IPS DF 6.9 (cell line): Measurements from ENCODE around the gene EML6.
"Not testable (repeated sequence)": the region's sequence is repeated elsewhere in the genome, so short reads cannot be mapped to it uniquely, and the experiment has no call there.

ENCODE experiments used
- DNase-seq: peaks from one replicate; pipeline ENCODE4 v3.0.0-alpha.2; 2013; ENCODE audit warnings: low read depth, low spot score
- H3K27ac ChIP-seq: one replicate; pipeline ENCODE4 v1.5.1; 2013; ENCODE audit warnings: low read length, control low read depth
- H3K27me3 ChIP-seq: 2 replicates; pipeline ENCODE4 v1.6.1; 2013; ENCODE audit warnings: mild to moderate bottlenecking, low read length; ENCODE audit not compliant: control insufficient read depth, insufficient read depth
- H3K36me3 ChIP-seq: 2 replicates; pipeline ENCODE4 v1.6.1; 2013; ENCODE audit warnings: low read length; ENCODE audit not compliant: control insufficient read depth, insufficient read depth
- H3K4me1 ChIP-seq: 2 replicates; pipeline ENCODE4 v1.6.1; 2013; ENCODE audit warnings: low read length; ENCODE audit not compliant: control insufficient read depth, insufficient read depth
- H3K4me3 ChIP-seq: 2 replicates; pipeline ENCODE4 v1.5.1; 2013; ENCODE audit warnings: mild to moderate bottlenecking, low read length
- H3K9me3 ChIP-seq: 2 replicates; pipeline ENCODE4 v1.6.1; 2013; ENCODE audit warnings: low read length, inconsistent platforms; ENCODE audit not compliant: control insufficient read depth, insufficient read depth
- WGBS: extraction: QIAGEN DNeasy Blood & Tissue Kit; methylation state at CpG from one replicate; pipeline ENCODE4 v1.1.7; 2013; ENCODE audit warnings: mixed read lengths, missing lambda C conversion rate; ENCODE audit not compliant: insufficient read length, insufficient coverage; 5-methylcytosine and 5-hydroxymethylcytosine counted together

Gene EML6

DNA sequence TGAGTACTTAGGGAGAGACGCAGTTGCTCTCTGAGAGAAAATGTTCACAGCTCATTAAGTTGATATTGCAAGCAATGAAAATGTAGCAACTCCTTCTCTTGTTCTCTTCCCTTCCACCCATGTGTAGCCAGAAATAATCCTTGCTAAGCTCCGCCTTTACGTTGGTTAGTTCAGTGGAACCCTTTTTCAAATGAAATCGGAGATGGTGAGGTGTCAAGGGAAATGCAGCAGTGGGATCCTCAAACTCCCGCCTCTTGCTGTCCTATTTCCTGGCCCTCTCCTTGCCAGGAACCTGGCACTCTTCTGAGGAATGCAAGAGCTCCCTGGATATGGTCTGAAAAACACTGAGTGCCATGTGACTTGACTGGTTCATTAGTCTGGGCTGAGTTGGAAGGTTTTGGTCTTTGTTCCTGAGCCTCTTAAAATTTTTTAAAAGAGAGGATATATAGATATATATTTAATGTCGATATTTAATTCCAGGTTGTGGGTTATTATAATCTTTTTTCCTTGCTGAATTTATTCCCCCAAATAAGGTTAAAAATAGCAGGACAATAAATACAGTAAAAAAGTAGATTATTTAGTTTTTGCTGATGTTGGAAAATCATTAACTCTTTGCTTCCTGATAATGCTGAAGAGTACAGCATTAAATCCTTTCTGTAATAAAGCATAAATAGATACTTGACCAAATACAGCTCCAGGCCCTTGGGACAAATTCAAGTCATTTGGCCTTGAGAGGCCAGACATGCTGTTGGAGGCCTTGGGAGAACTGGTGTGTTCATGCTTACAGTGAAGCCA is 116.2 kb downstream of the EML6 start:
- Histone ChIP-seq H3K36me3 (no peaks in the 10 kb centered on the region), H3K27ac (no peak overlapping the region), H3K27me3 (no peaks in the 10 kb centered on the region), H3K9me3 (no peaks in the 10 kb centered on the region), H3K4me1 (no peaks in the 10 kb centered on the region), H3K4me3 (no peak overlapping the region)
- WGBS, result no CpG with 5 or more reads among the region's 6 CpGs
- no peak for DNase-seq

DNA sequence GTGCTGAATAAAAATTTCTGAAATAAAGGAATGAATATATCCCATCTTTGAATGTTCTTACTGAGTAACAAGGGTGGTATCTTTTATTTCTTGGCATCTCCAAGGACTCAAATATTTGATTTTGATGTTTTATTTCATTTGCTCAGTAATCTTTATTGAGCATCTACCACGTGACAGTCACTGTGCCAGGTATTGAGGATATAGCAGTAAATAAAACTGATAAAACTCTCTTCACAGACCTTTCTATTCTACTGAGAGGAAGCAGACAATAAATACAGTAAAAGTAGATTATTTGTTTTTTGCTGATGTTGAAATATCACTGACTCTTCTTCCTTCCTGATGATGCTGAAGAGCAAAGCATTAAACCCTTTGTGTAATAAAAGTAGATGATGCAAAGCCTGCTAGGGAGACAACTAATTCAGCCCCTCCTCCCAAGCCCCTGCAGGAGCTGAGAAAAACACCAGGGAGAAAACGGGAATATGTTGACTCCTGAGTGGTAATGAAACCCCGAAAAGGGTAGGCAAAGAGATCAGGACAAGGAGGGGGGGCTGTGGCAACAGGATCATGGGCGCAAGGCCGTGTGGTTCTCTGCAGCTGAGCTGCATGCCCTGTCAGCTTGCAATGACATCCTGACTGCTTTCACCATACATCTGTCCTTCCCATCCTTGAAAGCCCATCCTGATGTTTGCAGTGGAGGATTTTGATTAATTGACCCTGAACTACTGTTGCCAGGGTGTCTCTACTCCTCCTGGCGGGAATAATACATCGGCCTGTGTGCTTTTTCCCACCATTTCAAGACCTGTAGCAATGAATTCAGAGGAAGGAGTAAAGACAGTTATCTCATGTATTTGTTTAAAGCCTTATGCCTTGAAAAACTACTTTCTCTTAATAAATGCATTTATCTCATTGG is 117.4 kb downstream of the EML6 start:
- Histone ChIP-seq H3K36me3 (no peaks in the 10 kb centered on the region), H3K4me3 (no peak overlapping the region), H3K4me1 (no peaks in the 10 kb centered on the region), H3K9me3 (no peaks in the 10 kb centered on the region), H3K27ac (no peak overlapping the region), H3K27me3 (no peaks in the 10 kb centered on the region)
- no peak for DNase-seq
- WGBS, result no CpG with 5 or more reads among the region's 7 CpGs

DNA sequence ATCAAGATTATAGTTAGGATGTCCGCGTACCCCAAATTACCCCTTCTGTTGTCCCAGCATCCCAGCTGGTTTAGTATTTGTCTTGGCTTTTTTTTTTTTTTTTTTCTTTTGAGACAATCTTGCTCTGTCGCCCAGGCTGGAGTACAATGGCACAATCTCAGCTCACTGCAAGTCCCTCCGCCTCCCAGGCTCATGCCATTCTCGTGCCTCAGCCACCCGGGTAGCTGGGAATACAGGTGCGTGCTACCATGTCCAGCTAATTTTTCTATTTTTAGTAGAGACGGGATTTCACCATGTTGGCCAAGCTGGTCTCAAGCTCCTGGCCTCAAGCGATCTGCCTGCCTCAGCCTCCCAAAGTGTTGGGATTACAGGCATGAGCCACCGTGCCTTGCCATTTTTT is 118.0 kb downstream of the EML6 start:
- not testable (repeated sequence) for H3K4me3 ChIP-seq, DNase-seq, H3K27ac ChIP-seq, H3K27me3 ChIP-seq, H3K4me1 ChIP-seq, H3K36me3 ChIP-seq, H3K9me3 ChIP-seq
- WGBS, result no CpG with 5 or more reads among the region's 10 CpGs

DNA sequence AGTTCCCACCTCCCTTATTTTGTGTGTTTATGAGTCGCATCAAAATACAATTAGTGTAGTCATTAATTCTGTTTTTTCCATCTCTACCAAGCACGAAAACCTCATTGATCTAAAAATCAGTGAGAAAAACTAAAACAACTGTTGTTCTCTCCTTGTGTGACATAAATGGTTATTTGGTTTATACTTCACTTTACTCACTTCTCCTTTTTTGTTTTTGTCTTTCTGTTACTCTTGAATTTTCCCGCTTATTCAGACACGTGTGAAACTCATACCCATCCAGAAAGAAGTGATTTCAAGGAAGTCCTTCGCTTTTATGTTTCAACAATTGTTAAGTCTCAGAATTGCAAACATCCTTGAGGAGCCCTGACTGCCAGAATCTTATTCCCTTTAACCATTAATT is 121.6 kb downstream of the EML6 start:
- Histone ChIP-seq H3K4me1 (no peaks in the 10 kb centered on the region), H3K27me3 (no peaks in the 10 kb centered on the region), H3K27ac (no peak overlapping the region), H3K36me3 (no peaks in the 10 kb centered on the region), H3K4me3 (no peak overlapping the region), H3K9me3 (no peaks in the 10 kb centered on the region)
- WGBS, result no CpG with 5 or more reads among the region's 5 CpGs
- DNase-seq, result no peak

DNA sequence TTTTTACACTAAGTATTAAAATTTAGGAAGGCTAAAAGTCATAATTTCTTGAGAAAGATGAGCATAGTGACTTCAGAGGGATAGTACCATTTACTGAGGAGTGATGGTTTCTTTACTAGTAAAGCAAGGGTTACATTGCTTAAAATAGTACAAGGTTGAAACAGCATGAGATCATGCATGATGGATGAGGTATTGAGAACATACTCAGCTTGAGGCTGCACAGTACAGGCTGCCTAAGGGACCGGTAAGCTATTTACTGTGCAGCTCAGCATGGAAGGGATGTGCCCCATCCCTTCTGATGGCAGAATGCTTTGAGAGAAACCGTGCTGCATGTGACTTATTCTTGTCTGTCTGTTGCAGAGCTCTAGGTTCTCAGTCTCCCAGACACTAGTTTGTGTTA is 122.1 kb downstream of the EML6 start:
- no CpG with 5 or more reads among the region's 2 CpGs for WGBS
- H3K36me3 ChIP-seq, result no peaks in the 10 kb centered on the region
- no peak for DNase-seq

DNA sequence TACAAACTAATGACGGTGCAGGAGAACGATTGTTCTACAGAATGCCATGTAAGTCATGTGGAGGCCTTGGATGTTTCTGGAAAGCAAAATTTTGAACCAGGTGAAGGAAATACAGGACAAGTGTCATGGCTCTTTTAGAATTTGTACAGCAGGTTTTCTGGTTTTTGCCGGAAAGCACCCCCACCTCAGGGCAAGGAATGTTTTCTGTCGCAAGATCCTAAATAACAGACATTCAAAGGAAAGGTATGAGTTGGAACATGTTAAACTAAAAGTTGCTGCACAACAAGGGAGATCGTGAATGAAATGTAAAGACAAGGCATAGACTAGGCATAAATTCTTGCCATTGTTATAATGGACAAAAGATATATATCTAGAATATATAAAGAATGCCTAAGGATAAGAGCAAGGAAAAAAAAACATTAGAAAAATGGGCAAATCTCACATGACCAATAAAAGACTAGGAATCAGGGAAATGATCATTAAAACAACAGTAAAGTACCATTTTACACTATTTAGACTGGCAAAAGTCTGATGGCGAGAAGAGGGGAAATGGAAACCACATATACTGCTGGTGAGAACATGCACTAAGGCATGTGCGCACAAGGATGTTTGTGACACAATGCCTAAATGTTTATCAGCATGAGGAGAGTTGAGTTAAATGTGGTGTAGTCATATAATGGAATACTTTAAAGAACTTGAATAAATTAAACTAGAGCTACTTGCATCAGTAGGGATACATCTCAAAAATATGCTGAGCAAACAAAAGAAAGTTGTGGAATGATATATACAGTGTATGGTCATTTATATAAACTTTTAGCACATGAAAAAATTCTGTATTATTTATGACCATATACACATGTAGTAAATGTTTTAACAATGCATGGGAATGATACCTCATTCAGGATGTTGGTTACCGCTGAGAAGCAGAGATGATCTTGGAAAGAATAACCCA is 127.0 kb downstream of the EML6 start:
- Histone ChIP-seq H3K27me3 (no peaks in the 10 kb centered on the region), H3K4me1 (no peaks in the 10 kb centered on the region), H3K27ac (no peak overlapping the region), H3K36me3 (no peaks in the 10 kb centered on the region), H3K9me3 (no peaks in the 10 kb centered on the region), H3K4me3 (no peak overlapping the region)
- no CpG with 5 or more reads among the region's 8 CpGs for WGBS
- DNase-seq, result no peak

More for the DNA sequence above, 122.1 kb downstream of the EML6 start:
- no peaks in the 10 kb centered on the region for H3K27me3 ChIP-seq
- H3K4me1 ChIP-seq, result no peaks in the 10 kb centered on the region
- no peaks in the 10 kb centered on the region for H3K9me3 ChIP-seq
- no peak overlapping the region for H3K4me3 ChIP-seq
- H3K27ac ChIP-seq, result no peak overlapping the region

DNA sequence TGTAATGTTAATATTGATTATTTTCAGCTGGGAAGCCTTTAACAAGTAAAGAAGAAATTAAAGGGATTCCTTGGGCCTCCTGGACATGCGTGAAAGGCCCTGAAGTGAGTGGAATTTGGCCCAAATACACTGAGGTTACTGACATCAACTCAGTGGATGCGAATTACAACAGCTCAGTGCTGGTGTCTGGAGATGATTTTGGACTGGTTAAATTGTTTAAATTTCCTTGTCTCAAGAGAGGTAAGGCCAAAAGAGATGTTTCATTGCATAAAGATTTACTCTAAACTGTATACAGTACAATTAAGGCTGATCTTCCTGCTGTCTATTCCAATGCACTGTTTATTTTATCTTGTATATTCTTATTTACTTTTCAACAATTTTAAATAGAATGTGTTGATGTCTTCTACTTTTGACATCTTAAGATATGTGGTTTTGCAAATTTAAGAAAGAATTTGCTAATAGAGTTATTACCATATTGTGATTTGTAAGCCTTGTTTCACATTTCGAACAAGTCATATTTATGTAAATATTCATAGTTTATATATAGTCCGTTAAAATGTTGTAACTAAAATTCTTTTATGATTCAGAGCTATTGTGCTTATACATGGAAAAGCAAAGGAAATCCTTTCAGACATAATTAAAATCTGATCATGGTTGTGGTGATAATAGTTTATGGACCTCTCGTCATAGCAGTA is 130.3 kb downstream of the EML6 start:
- no peaks in the 10 kb centered on the region for H3K9me3 ChIP-seq
- H3K4me1 ChIP-seq, result no peaks in the 10 kb centered on the region
- no peak overlapping the region for H3K4me3 ChIP-seq
- no peaks in the 10 kb centered on the region for H3K36me3 ChIP-seq
- no peaks in the 10 kb centered on the region for H3K27me3 ChIP-seq
- no CpG with 5 or more reads among the region's 5 CpGs for WGBS
- no peak overlapping the region for H3K27ac ChIP-seq
- DNase-seq, result no peak

DNA sequence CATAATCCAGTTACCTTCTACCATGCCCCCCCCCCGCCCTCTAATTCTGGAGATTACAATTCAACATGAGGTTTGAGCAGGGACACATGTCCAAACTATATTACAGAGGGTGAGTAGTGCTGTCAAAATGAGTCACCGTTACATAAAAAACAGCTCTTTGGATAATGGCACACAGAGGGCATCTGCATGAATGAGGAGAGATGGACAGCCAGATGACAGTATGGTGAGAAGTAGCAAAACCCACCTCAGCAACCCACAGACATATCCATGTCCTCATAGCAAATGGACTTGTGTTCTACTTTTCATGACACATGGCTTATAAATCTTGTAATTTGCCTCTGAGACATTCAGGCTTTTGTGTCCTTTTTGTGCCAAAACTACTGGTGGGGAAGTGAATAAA is 132.0 kb downstream of the EML6 start:
- no CpG with 5 or more reads among the region's 2 CpGs for WGBS
- Histone ChIP-seq H3K36me3 (no peaks in the 10 kb centered on the region), H3K4me3 (no peak overlapping the region), H3K27ac (no peak overlapping the region), H3K9me3 (no peaks in the 10 kb centered on the region), H3K27me3 (no peaks in the 10 kb centered on the region), H3K4me1 (no peaks in the 10 kb centered on the region)
- DNase-seq, result no peak

DNA sequence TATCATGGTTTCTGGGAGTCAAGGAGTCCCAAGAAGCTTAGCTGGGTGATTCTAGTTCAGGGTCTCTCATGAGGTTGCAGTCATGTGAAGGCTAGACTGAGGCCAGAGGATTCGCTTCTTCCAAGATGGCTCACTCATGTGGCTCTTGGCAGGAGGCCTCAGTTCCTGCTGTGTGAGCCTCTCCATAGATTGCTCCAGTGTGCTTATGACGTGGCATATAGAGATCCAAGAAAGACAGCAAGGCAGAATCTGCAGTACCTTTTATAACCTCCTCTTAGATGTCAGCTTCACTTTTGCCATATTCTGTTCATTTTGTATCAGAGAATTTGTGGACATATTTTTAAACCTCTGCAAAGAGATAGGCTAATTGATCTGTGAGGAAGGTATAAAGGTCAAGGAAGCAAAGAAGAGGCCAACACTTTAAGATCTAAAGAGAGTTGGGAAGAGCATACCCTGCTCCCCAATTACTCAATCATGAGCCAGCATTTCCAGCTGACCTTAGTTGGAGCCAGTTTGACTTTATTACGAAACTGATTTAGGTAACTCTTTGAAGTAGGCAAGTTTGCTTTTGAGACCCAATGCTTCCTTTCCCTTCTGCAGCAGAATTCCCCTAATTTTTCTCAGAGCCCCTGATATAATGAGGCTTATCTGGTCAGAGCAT is 134.7 kb downstream of the EML6 start:
- no peaks in the 10 kb centered on the region for H3K4me1 ChIP-seq
- H3K27ac ChIP-seq, result no peak overlapping the region
- no peak for DNase-seq
- no CpG with 5 or more reads among the region's 3 CpGs for WGBS
- no peak overlapping the region for H3K4me3 ChIP-seq
- H3K27me3 ChIP-seq, result no peaks in the 10 kb centered on the region
- H3K9me3 ChIP-seq, result no peaks in the 10 kb centered on the region
- no peaks in the 10 kb centered on the region for H3K36me3 ChIP-seq
